Measurements from ENCODE around the gene FCER1G. TPM values are rescaled to one million over a fixed set of nuclear protein-coding genes. Genes with fewer than 3 reads are reported as not detected.

FCER1G gene
- total RNA-seq, 1 donor from 2014 or later: not detected

DNA sequence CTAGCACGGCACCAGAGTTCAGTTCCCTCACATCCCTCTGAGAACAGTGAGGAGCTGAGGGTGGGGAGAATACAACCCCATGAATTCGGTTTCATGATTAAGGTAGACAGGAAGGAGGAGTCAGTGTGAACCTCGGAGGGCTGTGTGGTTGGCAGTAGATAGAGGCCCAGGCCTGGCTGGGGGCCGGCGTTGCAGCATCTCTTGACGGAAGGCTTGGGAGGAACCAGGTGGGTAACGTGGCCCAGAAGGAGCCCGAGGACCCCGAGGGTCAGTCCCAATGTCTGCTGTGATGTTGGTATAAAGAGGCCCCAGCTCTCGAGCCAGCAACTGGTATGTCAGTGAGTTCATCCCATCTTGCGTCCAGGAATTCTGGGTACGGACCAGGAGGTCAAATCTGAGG, 43.4 kb upstream of the FCER1G start:
- H3K36me3 ChIP-seq (ENCODE audit: control insufficient read depth, insufficient read depth, low read length): peaks cover 3% of the 10 kb centered on the region
- no peak for DNase-seq (ENCODE audit: low read depth)
- TF ChIP-seq, protein P1, sequence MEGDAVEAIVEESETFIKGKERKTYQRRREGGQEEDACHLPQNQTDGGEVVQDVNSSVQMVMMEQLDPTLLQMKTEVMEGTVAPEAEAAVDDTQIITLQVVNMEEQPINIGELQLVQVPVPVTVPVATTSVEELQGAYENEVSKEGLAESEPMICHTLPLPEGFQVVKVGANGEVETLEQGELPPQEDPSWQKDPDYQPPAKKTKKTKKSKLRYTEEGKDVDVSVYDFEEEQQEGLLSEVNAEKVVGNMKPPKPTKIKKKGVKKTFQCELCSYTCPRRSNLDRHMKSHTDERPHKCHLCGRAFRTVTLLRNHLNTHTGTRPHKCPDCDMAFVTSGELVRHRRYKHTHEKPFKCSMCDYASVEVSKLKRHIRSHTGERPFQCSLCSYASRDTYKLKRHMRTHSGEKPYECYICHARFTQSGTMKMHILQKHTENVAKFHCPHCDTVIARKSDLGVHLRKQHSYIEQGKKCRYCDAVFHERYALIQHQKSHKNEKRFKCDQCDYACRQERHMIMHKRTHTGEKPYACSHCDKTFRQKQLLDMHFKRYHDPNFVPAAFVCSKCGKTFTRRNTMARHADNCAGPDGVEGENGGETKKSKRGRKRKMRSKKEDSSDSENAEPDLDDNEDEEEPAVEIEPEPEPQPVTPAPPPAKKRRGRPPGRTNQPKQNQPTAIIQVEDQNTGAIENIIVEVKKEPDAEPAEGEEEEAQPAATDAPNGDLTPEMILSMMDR (IDR thresholded peaks at IDR 0.05; ENCODE audit: insufficient read depth, low read length, poor library complexity, severe bottlenecking): no peak

DNA sequence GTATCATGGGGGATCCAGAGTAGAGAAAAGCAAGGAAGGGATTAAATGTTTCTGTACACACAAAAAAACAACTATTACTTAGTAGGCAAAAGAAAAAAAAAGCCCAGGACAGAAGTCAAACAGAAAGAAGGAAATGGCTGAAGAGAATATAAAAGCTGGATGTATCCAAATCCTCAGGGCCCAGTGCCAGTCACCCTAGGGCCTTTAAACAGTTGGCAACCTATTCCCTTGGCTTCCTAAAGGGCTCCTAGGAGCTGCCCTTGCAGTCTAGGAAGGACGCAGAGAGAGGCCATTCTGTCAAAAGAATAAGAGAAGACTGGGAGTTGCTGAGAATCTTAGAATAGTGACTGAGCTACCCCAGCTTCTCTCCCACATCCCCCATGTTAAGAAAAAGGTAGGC, 42.7 kb upstream of the FCER1G start:
- H3K27me3 ChIP-seq (ENCODE audit: control insufficient read depth, insufficient read depth, low read length): no peaks in the 10 kb centered on the region
- H3K36me3 ChIP-seq (ENCODE audit: control insufficient read depth, insufficient read depth, low read length): peaks cover 3% of the 10 kb centered on the region
- TF ChIP-seq, protein P1 (IDR thresholded peaks at IDR 0.05; ENCODE audit: insufficient read depth, low read length, poor library complexity, severe bottlenecking): no peak
- no peak for DNase-seq (ENCODE audit: low read depth)
- no peak overlapping the region for H3K4me3 ChIP-seq (ENCODE audit: low read depth, low read length)

More for the DNA sequence above, 43.4 kb upstream of the FCER1G start:
- H3K27me3 ChIP-seq (ENCODE audit: control insufficient read depth, insufficient read depth, low read length): no peaks in the 10 kb centered on the region
- H3K4me3 ChIP-seq (ENCODE audit: low read depth, low read length): no peak overlapping the region

DNA sequence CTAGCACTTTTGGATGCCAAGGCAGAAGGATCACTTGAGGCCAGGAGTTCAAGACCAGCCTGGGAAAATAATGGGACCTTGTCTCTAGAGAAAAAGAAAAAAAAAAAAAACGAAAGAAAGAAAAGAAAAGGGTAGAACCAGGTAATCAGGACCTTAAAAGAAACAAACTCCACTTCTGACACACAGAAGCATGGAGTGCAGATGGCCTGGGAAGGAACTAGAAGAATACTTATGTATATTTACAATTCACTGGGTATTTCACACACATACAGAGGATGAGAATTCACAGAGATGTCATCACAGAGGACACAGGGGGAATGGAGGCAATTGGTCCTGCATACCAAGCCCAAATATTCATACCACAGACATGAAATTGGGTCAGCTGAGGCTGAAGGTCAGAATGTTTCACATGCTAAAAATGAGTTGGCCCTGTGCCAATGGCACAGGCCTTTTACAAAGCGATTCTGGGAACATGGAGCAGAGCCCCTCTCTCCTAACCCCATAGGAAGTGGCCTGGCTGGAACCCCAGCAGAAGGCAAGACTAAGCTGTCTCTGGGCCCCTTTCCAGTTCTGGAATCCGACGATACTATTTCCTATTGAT, 42.2 kb upstream of the FCER1G start:
- Histone ChIP-seq H3K36me3 (ENCODE audit: control insufficient read depth, insufficient read depth, low read length) (peaks cover 3% of the 10 kb centered on the region), H3K27me3 (ENCODE audit: control insufficient read depth, insufficient read depth, low read length) (no peaks in the 10 kb centered on the region), H3K4me3 (ENCODE audit: low read depth, low read length) (no peak overlapping the region)
- TF ChIP-seq, protein P1 (IDR thresholded peaks at IDR 0.05; ENCODE audit: insufficient read depth, low read length, poor library complexity, severe bottlenecking): no peak
- DNase-seq (ENCODE audit: low read depth): no peak

DNA sequence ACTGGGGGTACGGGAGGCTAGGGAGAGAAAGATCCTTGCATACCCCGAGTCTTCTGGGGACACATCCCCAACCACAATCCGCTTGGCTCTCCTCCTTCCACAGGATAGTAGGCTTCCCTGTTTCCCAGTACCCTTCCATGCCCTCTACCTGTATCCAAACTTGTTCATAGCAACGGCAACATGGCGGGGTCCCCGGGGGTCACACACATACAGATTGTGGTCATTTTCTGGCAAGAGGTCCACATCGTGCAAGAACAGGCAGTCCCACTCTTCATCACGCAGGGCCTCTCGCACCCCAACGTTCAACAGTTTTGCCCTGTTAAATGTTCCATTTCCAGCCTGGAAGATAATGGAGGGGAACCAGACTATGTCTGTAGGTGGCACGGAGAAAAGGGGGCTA, 41.4 kb upstream of the FCER1G start:
- Histone ChIP-seq H3K27me3 (ENCODE audit: control insufficient read depth, insufficient read depth, low read length) (no peaks in the 10 kb centered on the region), H3K36me3 (ENCODE audit: control insufficient read depth, insufficient read depth, low read length) (peaks cover 3% of the 10 kb centered on the region), H3K4me3 (ENCODE audit: low read depth, low read length) (no peak overlapping the region)
- TF ChIP-seq, protein P1 (IDR thresholded peaks at IDR 0.05; ENCODE audit: insufficient read depth, low read length, poor library complexity, severe bottlenecking): no peak
- no peak for DNase-seq (ENCODE audit: low read depth)

DNA sequence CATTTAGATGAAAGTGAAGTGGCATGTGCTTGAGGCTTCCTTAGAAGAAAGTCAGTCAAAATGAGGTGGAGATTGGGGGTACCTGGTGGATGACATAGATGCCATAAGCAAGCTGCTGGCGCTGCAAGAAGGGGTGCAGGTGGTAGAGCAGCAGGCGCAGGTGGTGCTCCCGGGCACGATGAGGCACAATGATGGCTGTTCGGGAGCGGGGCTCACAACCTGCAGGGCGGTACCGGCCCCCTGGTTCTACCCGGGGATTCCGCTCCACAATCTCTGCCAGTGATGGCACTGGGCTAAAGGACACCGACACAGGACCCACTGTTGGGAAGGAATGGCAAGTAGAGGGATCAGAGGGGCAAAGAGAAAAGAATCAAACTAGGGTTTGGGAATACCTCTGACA, 40.2 kb upstream of the FCER1G start:
- Histone ChIP-seq H3K27me3 (ENCODE audit: control insufficient read depth, insufficient read depth, low read length) (no peaks in the 10 kb centered on the region), H3K4me3 (ENCODE audit: low read depth, low read length) (no peak overlapping the region), H3K36me3 (ENCODE audit: control insufficient read depth, insufficient read depth, low read length) (peaks cover 2% of the 10 kb centered on the region)
- no peak for DNase-seq (ENCODE audit: low read depth)
- TF ChIP-seq, protein P1 (IDR thresholded peaks at IDR 0.05; ENCODE audit: insufficient read depth, low read length, poor library complexity, severe bottlenecking): no peak

All from kidney epithelial cell (primary cell).